Activated B cell treated with CpG ODN at 0.5 μM for 24 hours (primary cell): ENCODE results near the gene PHACTR4. TPM values are rescaled to one million over a fixed set of nuclear protein-coding genes. Genes with fewer than 3 reads are reported as not detected.
"Not testable (repeated sequence)": the region's sequence is repeated elsewhere in the genome, so short reads cannot be mapped to it uniquely, and the experiment has no call there.

ENCODE experiments used
- ATAC-seq: fragments of 200-7000 bp; cut with Tn5 transposase; one replicate; pipeline ENCODE4 v1.10.0; 2021; ENCODE audit warnings: low read depth, mild to moderate bottlenecking, moderate library complexity
- CTCF ChIA-PET: fragments of 350-600 bp; sonication (Branson Sonifier 250); formaldehyde crosslinking; loops from one replicate; lab custom pipeline; 2021; ENCODE audit warnings: antibody characterized with exemption; lab: Charles Lee
- POLR2A ChIA-PET: fragments of 350-600 bp; sonication (Branson Sonifier 250); formaldehyde crosslinking; loops from one replicate; lab custom pipeline; 2021; ENCODE audit warnings: antibody characterized with exemption; lab: Charles Lee
- DNase-seq: peaks from one replicate; pipeline ENCODE4 v3.0.0; 2022
- H3K27ac Mint-ChIP-seq: one replicate; pipeline ENCODE4 v1.8.0; 2020; ENCODE audit warnings: mixed read lengths
- H3K27me3 Mint-ChIP-seq: one replicate; pipeline ENCODE4 v1.8.0; 2021; ENCODE audit warnings: mixed read lengths
- H3K36me3 Mint-ChIP-seq: one replicate; pipeline ENCODE4 v1.8.0; 2021; ENCODE audit warnings: low read depth, mixed read lengths
- H3K4me1 Mint-ChIP-seq: one replicate; pipeline ENCODE4 v1.8.0; 2021; ENCODE audit warnings: mixed read lengths
- H3K4me3 Mint-ChIP-seq: one replicate; pipeline ENCODE4 v1.8.0; 2020; ENCODE audit warnings: mild to moderate bottlenecking, mixed read lengths
- H3K9me3 Mint-ChIP-seq: one replicate; pipeline ENCODE4 v1.8.0; 2020; ENCODE audit warnings: mixed read lengths
- CTCF ChIP-seq: fragments of 200-600 bp; IDR thresholded peaks from one replicate; pipeline ENCODE4 v1.8.0; 2022; ENCODE audit warnings: antibody characterized with exemption, mild to moderate bottlenecking
- intact Hi-C: fragments of 100-400 bp; cut with micrococcal nuclease; formaldehyde crosslinking; loops from one replicate; pipeline ENCODE4 v1.15.1; 2024
- total RNA-seq: library from RNA; stranded (reverse); gene quantifications from 2 replicates; pipeline ENCODE4 v1.2.3, GENCODE V29; 2022

PHACTR4 gene
- total RNA-seq, 1 donor from 2014 or later = 31.5 TPM

DNA sequence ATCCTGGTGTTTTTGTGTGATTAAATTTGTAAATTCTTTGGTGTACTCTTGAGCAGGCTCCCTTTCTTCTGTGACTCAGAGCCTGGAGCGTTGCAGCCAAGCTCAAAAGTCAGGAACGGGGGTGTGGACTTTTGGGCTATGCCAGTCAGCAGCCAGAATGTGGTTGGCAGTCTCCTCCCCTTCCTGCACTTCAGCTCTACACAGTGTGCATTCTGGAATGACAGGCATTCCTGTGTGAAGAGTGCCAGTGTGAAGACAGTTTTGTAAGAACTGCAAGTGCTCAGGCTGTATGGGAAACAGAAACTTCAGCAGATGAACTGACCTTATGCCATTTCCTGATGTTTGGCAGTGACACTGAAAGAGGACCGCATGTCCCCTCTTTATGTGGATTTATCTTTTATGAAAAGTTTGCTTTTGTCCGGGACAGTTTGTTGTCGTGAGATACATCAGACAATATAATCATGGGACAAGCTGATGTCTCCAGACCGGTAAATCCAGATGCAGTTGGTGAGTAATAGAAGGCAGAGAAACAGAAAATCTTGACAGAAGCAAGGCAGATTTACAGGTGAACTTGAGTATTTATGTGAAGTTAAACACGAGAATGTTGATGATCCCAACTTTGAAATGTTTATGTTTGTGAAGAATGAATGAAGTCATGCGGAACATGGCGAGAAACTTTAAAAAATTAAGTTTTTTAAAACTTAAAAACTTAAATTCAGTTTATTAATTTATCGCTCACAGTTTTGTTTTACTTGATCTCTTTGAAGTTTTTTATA, 68.6 kb downstream of the PHACTR4 start:
- ChIA-PET POLR2A (interaction anchor here (0.5 to 0.6 kb wide), 2 partner anchors 72 to 108 kb away, joined by 3 to 8 read pairs; no protein-coding TSS in a partner anchor), CTCF (no interaction called here)
- no peak for TF ChIP-seq CTCF
- DNase-seq = no peak
- intact Hi-C loops = no loop called here
- Mint-ChIP-seq H3K27me3 (no peaks in the 10 kb centered on the region), H3K27ac (no peak overlapping the region), H3K4me1 (peaks cover 4% of the 10 kb centered on the region), H3K36me3 (peaks cover 12% of the 10 kb centered on the region), H3K4me3 (no peak overlapping the region), H3K9me3 (no peaks in the 10 kb centered on the region)
- no peak for ATAC-seq

DNA sequence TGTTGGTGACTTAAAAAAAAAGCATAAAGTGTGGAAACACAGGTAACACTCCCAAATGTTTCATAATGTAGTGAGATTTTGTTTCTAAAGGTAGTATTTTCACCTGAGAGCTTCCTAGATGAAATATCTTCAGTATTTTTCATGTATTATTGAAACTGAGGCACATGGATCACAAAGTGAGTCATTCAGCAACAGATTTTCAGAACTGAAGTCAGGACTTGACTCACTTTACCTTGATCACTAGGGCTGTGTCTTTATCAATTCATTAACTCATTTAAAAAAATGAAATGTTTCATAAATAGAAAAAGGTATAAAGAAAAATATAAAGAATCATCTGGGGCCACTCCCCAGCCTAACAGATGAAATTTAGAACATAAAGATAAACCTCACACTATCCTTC, 69.8 kb downstream of the PHACTR4 start:
- H3K9me3 Mint-ChIP-seq = peaks cover 3% of the 10 kb centered on the region
- CTCF ChIA-PET = no interaction called here
- H3K4me3 Mint-ChIP-seq = no peak overlapping the region
- no peak for DNase-seq
- POLR2A ChIA-PET = no interaction called here
- peaks cover 14% of the 10 kb centered on the region for H3K36me3 Mint-ChIP-seq
- H3K27me3 Mint-ChIP-seq = no peaks in the 10 kb centered on the region
- H3K27ac Mint-ChIP-seq = no peak overlapping the region
- no peak for ATAC-seq
- H3K4me1 Mint-ChIP-seq = peaks cover 4% of the 10 kb centered on the region
- intact Hi-C loops = no loop called here
- TF ChIP-seq CTCF = no peak

DNA sequence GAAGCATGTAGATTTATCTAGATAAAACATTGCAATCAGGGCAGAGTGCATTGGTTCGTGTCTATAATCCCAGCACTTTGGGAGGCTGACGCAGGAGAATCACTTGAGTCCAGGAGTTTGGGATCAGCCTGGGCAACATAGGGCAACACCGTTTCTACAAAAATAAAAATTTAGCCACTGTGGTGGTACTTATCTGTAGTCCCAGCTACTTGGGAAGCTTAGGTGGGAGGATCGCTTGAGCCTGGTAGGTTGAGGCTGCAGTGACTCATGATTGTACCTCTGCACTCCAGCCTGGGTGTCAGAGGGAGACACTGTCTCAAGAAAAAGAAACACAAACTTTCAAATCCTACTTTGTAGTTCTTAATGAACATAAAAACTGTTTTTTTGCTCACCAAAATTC, 72.1 kb downstream of the PHACTR4 start:
- Mint-ChIP-seq H3K36me3 (peaks cover 10% of the 10 kb centered on the region), H3K27me3 (no peaks in the 10 kb centered on the region), H3K4me3 (no peak overlapping the region), H3K4me1 (peaks cover 4% of the 10 kb centered on the region), H3K27ac (no peak overlapping the region), H3K9me3 (peaks cover 3% of the 10 kb centered on the region)
- ChIA-PET CTCF (no interaction called here), POLR2A (no interaction called here)
- no peak for DNase-seq
- TF ChIP-seq CTCF = no peak
- intact Hi-C loops = no loop called here
- ATAC-seq = no peak

- ATAC-seq (no peak), DNase-seq (no peak)
- Mint-ChIP-seq H3K4me1 (peaks cover 10% of the 10 kb centered on the region), H3K4me3 (no peak overlapping the region), H3K27me3 (no peaks in the 10 kb centered on the region), H3K9me3 (peaks cover 3% of the 10 kb centered on the region), H3K36me3 (peaks cover 6% of the 10 kb centered on the region), H3K27ac (no peak overlapping the region)
- CTCF ChIA-PET = no interaction called here
- intact Hi-C loops = no loop called here
- TF ChIP-seq CTCF = no peak
- POLR2A ChIA-PET = no interaction called here
Measured at GRCh38 chr1:28443550-28443949, 74.0 kb downstream of the PHACTR4 start.

GRCh38 chr1:28447679-28448078, 78.1 kb downstream of the PHACTR4 start:
- H3K4me3 Mint-ChIP-seq = no peak overlapping the region
- ChIA-PET CTCF (no interaction called here), POLR2A (interaction anchor here (0.7 kb wide), 1 partner anchor 134 kb away, joined by 7 read pairs; no protein-coding TSS in a partner anchor)
- no peak overlapping the region for H3K27ac Mint-ChIP-seq
- ATAC-seq (no peak), DNase-seq (no peak)
- intact Hi-C loops = no loop called here
- TF ChIP-seq CTCF = no peak
- peaks cover 5% of the 10 kb centered on the region for H3K36me3 Mint-ChIP-seq
- H3K27me3 Mint-ChIP-seq = no peaks in the 10 kb centered on the region
- peaks cover 3% of the 10 kb centered on the region for H3K9me3 Mint-ChIP-seq
- H3K4me1 Mint-ChIP-seq = peaks cover 18% of the 10 kb centered on the region

- intact Hi-C loops, ATAC-seq, H3K9me3 Mint-ChIP-seq, POLR2A ChIA-PET, H3K4me3 Mint-ChIP-seq, H3K27ac Mint-ChIP-seq, DNase-seq, H3K27me3 Mint-ChIP-seq, CTCF ChIA-PET, H3K36me3 Mint-ChIP-seq: not testable (repeated sequence)
- H3K4me1 Mint-ChIP-seq = peaks cover 18% of the 10 kb centered on the region
Measured at GRCh38 chr1:28448094-28448611, 78.6 kb downstream of the PHACTR4 start.
